Small intestine (tissue), 7 donors: ENCODE measurements around the gene WNK3. TPM values are rescaled to one million over a fixed set of nuclear protein-coding genes. Genes with fewer than 3 reads are reported as not detected.

Experiments used
- DNase-seq, 2 donors: peaks; one replicate each; pipeline versions ENCODE4 v3.0.0 to v3.0.0-alpha.2; 2013
- FAIRE-seq: peaks from 2 replicates; lab custom pipeline; 2012; peaks lifted over from hg19 to GRCh38; lab: Jason Lieb, UNC
- H3K27ac ChIP-seq, 3 donors: one replicate each; pipeline ENCODE4 v1.5.1; 2013; ENCODE audit warnings: low read length in 2 of 3, mild to moderate bottlenecking in 2 of 3, control low read depth in 1 of 3, inconsistent platforms in 1 of 3, low read depth in 1 of 3, moderate library complexity in 1 of 3
- H3K27me3 ChIP-seq, 3 donors: one replicate each; pipeline ENCODE4 v1.6.1; 2013; ENCODE audit warnings: low read length in 3 of 3, inconsistent platforms in 1 of 3; ENCODE audit not compliant: control insufficient read depth in 3 of 3, insufficient read depth in 3 of 3
- H3K36me3 ChIP-seq, 3 donors: one replicate each; pipeline ENCODE4 v1.6.1; 2013; ENCODE audit warnings: low read length in 3 of 3, inconsistent platforms in 1 of 3, low read depth in 1 of 3, mild to moderate bottlenecking in 1 of 3, moderate library complexity in 1 of 3; ENCODE audit not compliant: control insufficient read depth in 3 of 3, insufficient read depth in 2 of 3
- H3K4me1 ChIP-seq, 3 donors: one replicate each; pipeline ENCODE4 v1.6.1; 2013; ENCODE audit warnings: low read length in 2 of 3, inconsistent platforms in 1 of 3, low read depth in 1 of 3, mild to moderate bottlenecking in 1 of 3, moderate library complexity in 1 of 3; ENCODE audit not compliant: control insufficient read depth in 3 of 3, insufficient read depth in 2 of 3
- H3K4me3 ChIP-seq, 3 donors: one replicate each; pipeline ENCODE4 v1.5.1; 2013; ENCODE audit warnings: low read length in 3 of 3, control low read depth in 1 of 3, inconsistent platforms in 1 of 3, low read depth in 1 of 3, mild to moderate bottlenecking in 1 of 3, moderate library complexity in 1 of 3
- H3K9me3 ChIP-seq, 2 donors: one replicate each; pipeline ENCODE4 v1.6.1; 2013; ENCODE audit warnings: low read depth in 1 of 2, low read length in 1 of 2; ENCODE audit not compliant: control insufficient read depth in 2 of 2, insufficient read depth in 1 of 2
- WGBS, 3 donors: extraction: QIAGEN DNeasy Blood & Tissue Kit; methylation state at CpG; one replicate each; pipeline ENCODE4 v1.1.7; 2013; 5-methylcytosine and 5-hydroxymethylcytosine counted together
- polyA plus RNA-seq, 4 donors: library from polyadenylated mRNA; stranded (reverse) in 3 of 4; unstranded in 1 of 4; fragments of 200-250 nt in 3 of 4; fragments of 120-200 nt in 1 of 4; gene quantifications; one replicate each; pipeline versions ENCODE4 v1.2.1 to v1.2.3, GENCODE V29; 2013
- donor health status: healthy with polysubstance abuse.
- donor health status: control.
- donor health status: control.
- donor health status: Bipolar disorder and iron deficiency.
- donor health status: healthy.

WNK3 gene
- polyA plus RNA-seq, 4 donors: 0.13 to 1.1 (median 0.67) TPM; not detected in 1

DNA sequence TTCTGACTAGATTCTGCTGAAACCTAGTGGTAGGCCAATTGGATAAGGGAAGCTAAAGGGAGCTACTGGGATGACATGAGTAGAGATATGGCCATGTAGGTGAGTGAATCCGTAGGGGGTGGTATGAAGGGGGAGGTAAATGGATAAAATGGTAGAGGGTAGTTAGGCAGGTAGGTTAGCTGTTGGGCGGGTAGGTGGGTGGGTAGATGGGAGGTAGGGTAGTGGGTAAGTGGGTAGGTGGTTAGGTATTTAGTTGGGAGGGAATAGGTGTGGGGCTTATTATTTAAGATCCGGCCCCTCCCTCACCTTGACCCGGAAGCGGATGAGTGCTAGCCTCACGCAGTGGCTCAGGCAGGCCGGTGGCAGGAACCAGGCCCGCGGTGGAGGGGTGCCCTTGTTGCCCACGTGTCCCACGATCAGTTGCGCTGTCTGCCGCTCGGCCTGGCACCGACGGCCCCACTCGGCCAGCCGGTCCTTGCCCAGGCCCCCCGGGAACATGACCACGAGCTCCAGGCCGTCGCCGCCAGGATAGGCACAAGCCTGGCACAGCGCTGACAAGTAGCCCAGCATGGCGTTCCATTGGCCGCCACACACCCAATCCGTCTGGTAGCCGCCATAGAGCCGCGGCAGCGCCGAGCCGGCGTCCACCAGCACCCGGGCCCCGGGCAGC is 175.5 kb downstream of the WNK3 start:
- H3K4me1 ChIP-seq: peaks cover 0 to 4% (median 2%) of the 10 kb centered on the region in 3 donors
- H3K36me3 ChIP-seq: no peaks in the 10 kb centered on the region
- DNase-seq: peak; percentile 57 to 60
- H3K4me3 ChIP-seq: peak overlapping the region; percentile 63 to 74 (median 63)
- WGBS, 3 donors: 1 to 29% (median 16%) methylated on average over 9 to 36 of the region's 36 CpGs
- H3K27me3 ChIP-seq: no peaks in the 10 kb centered on the region
- no peak for FAIRE-seq
- no peaks in the 10 kb centered on the region for H3K9me3 ChIP-seq
- peak overlapping the region; percentile 66 to 92 (median 82) for H3K27ac ChIP-seq

DNA sequence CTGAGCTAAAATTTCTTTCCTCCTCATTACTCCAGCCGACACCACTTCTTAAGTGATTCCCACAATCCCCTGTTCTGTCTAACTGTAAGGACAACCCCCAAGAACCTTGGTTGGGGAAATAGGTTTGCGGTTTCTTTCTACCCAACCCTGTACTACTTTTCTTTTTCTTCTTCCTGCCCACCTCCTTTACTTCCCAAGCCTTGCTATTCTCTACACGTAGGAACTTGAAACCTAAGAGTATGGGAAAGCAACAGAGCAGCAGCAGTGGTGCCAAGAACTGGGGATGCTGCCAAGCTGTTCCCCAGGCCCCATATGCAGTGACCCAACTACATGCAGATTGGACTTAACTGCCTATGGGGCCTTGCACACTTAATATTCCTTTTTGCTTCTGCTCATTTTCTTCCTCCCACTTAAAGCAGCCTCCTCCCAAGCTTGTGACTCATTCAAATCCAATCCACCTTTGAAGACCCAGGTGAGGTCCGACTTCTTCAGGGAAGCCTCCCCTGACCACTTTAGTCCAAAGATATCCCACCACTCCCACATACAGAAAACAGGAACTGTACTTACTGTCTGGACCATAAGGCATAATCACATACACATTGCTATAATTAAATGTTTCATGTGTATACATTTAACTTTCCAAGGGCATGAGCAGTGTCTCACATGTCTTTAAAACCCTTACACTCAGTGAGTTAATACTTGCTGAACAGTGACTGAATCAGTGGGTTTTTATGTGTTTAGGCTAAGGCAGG is 176.5 kb downstream of the WNK3 start:
- Histone ChIP-seq H3K36me3 (no peaks in the 10 kb centered on the region), H3K27ac (no peak overlapping the region), H3K9me3 (no peaks in the 10 kb centered on the region), H3K4me1 (peaks cover 0 to 4% (median 2%) of the 10 kb centered on the region in 3 donors), H3K27me3 (no peaks in the 10 kb centered on the region), H3K4me3 (peak overlapping the region in 1 of 3 donors; percentile 63)
- FAIRE-seq: no peak
- DNase-seq: peak in 1 of 2 donors; percentile 3
- 26 to 45% (median 31%) methylated on average over 4 of the region's 4 CpGs for WGBS, 3 donors

DNA sequence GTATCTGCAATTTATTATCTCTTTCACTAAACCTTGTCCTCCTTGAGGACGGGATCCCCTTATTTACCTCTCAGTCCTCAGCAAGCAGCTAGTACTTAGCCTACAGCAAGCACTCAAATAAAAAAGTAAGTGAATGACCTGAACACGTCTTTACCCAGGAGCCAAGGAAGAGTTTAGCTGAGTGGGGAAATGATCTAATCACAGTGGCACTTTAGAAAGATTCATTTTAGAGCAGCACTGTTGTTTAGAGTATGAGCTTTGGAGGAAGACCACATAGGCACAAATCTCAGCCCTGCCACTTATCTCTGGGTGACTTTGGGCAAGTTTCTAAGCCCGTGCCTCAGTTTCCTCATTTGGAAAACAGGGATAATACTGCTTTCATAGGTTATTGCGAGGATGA is 177.4 kb downstream of the WNK3 start:
- Histone ChIP-seq H3K27me3 (no peaks in the 10 kb centered on the region), H3K9me3 (no peaks in the 10 kb centered on the region), H3K4me3 (no peak overlapping the region), H3K4me1 (peaks cover 0 to 4% (median 2%) of the 10 kb centered on the region in 3 donors), H3K27ac (no peak overlapping the region), H3K36me3 (no peaks in the 10 kb centered on the region)
- FAIRE-seq: no peak
- WGBS, 3 donors: 35 to 46% (median 40%) methylated on average over 4 of the region's 4 CpGs
- no peak for DNase-seq

DNA sequence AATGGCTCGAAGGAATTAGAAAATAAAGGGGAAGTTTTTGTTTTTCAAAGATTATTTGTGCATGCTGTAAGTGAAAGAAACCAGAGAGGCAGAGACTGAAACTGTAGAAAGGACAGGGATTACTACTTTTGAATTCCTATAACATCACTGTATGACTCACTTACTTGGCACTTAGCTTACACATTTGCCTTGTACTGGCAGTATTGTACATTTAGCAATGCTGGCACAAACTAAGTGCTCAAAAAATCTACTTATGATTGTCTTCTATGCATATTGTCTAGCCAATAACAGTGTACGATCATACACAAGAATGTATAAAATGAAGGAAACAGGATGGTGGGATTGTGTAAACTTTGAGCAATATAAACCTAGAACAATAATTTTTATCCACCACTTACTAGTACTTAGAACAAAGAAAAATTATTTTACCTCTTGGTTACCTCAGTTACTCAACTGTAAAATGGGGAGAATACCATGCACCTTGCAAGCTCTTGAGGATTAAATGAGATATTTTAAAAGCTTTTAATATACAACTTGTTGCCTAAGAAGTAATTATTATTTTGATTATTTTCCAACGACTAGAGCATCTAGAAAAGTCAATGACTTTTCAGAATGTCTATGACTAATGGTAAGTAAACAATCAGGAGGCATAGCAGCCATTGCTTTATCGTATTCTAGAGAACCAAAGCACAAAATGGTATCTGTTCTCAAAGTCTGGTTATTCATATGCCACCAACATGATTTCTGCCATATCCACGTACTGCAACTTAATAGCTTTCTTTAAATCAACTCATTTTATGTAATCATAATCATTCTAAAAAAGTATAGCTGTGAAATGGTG is 179.5 kb downstream of the WNK3 start:
- Histone ChIP-seq H3K4me3 (no peak overlapping the region), H3K4me1 (peaks cover 0 to 4% (median 2%) of the 10 kb centered on the region in 3 donors), H3K9me3 (no peaks in the 10 kb centered on the region), H3K27ac (no peak overlapping the region), H3K36me3 (peaks cover 0 to 4% (median 0%) of the 10 kb centered on the region in 3 donors), H3K27me3 (no peaks in the 10 kb centered on the region)
- WGBS, 3 donors: 47 to 61% (median 49%) methylated on average over 5 of the region's 5 CpGs
- DNase-seq (peak in 1 of 2 donors; percentile 4), FAIRE-seq (no peak)

DNA sequence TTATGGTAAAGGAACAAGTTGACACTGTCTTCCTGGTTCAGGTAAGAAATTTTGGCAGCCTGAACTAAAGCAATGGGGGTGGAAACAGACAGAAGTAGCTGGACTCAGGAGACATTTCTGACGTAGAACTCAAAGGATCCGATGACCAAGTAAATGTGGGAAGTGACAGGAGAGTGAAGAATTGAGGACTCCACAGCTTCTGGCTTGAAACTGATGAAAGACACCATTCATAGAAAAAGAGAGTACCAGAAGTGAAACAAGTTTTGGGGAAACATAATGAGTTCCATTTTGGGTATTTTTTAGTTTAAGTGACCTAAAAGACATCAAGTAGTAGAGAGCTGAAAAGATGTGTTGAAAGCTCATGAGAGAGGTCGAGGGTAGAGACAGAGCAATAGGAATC is 180.5 kb downstream of the WNK3 start:
- no peak overlapping the region for H3K4me3 ChIP-seq
- H3K4me1 ChIP-seq: peaks cover 0 to 4% (median 2%) of the 10 kb centered on the region in 3 donors
- no peaks in the 10 kb centered on the region for H3K9me3 ChIP-seq
- 75 to 87% (median 82%) methylated on average over 3 of the region's 3 CpGs for WGBS, 3 donors
- H3K36me3 ChIP-seq: peaks cover 0 to 4% (median 0%) of the 10 kb centered on the region in 3 donors
- H3K27me3 ChIP-seq: no peaks in the 10 kb centered on the region
- no peak overlapping the region for H3K27ac ChIP-seq
- DNase-seq (no peak), FAIRE-seq (no peak)

DNA sequence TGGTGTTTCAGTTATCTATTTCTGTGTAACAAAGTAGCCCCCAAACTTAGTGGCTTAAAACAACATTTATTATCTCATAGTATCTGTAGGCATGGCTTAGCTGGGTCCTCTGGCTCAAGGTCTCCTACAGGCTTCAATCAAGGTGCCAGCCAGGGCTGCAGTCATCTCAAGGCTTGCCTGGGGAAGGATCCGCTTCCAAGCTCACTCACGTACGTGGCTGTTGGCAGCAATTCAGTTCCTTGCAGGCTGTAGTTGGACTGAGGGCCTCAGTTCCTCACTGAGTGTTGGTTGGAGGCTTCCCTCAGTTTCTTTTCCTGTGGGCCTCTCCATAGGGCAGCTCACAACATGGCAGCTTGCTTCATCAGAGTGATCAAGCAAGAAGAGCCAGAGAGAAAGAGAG is 184.1 kb downstream of the WNK3 start:
- DNase-seq: no peak
- Histone ChIP-seq H3K9me3 (no peaks in the 10 kb centered on the region), H3K4me3 (no peak overlapping the region), H3K4me1 (no peaks in the 10 kb centered on the region), H3K27me3 (no peaks in the 10 kb centered on the region), H3K27ac (no peak overlapping the region), H3K36me3 (peaks cover 0 to 4% (median 0%) of the 10 kb centered on the region in 3 donors)
- WGBS, 3 donors: 88 to 93% (median 89%) methylated on average over 3 of the region's 3 CpGs
- FAIRE-seq: no peak

DNA sequence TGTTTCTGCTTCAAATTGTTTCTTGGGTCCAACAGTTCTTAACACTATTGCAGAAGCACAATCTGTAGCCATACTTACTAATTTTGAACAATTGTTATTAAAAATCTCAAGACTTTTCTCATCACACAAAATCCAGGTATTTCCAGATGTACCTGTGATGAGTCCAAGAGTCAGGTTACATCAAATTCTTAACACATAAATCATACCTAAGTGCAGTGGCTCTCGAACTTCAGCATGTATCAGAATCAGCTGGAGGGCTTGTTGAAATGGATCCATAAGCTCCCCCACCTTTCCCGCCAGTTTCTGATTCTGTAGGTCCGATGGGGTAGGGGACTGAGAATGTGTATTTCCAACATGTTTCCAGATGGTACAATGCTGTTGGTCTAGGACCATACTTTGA is 185.4 kb downstream of the WNK3 start:
- H3K4me3 ChIP-seq: no peak overlapping the region
- WGBS, 3 donors: 79 to 94% (median 88%) methylated on average over 3 of the region's 3 CpGs
- no peak for FAIRE-seq
- no peak for DNase-seq
- no peaks in the 10 kb centered on the region for H3K4me1 ChIP-seq
- H3K27ac ChIP-seq: no peak overlapping the region
- H3K36me3 ChIP-seq: peaks cover 0 to 4% (median 0%) of the 10 kb centered on the region in 3 donors
- no peaks in the 10 kb centered on the region for H3K9me3 ChIP-seq
- no peaks in the 10 kb centered on the region for H3K27me3 ChIP-seq
